ENCODE measurements around the gene STARD5.
A peak's percentile ranks its signal among the peaks of the same experiment; 100 is the strongest.
"Not testable (repeated sequence)": the region's sequence is repeated elsewhere in the genome, so short reads cannot be mapped to it uniquely, and the experiment has no call there.

Gene STARD5

DNA sequence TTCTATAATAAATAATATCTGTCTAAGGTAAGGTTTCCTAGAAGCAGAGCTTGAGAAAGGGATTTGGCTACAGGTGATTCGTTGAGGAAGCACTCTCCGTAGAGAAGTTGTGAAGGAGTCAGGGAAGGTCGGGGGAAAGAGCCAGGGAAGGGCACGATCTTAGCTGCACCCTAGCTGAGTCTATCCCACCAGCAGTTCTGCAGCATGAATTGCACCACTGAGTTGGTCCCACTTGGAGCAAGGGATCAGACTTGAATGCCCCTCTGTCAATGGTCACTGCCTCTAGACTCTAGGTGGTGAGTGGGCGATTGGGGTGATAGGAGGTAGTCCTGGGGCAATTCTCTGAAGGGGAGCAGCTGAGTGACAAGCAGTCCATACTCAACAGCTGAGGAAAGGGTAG lies 36.5 kb upstream of the STARD5 start:
- TF ChIP-seq ZFX (IDR thresholded peaks at IDR 0.05), result no peak
- H3K27ac ChIP-seq, result no peak overlapping the region

DNA sequence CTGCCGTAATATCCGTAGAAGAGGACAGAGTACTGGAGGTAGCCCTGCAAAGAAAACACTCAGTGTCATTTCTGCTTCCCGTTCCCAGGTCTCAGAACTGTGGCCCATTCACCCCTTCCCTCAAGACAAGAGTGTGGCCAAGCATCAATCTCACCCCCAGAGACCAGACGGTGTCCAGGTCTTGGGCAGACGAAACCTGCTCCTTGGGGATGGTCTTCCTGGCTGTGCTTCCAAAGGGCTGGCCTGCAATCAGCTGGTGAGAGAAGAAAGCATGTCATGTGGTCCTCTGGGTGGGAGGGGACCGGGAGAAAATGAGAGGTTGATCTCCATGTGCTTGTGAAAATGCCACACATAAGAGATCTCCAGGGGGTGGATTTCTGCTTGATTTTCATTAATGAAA lies 34.3 kb upstream of the STARD5 start:
- H3K27ac ChIP-seq, result no peak overlapping the region
- TF ChIP-seq ZFX (IDR thresholded peaks at IDR 0.05), result no peak
- TF ChIP-seq, protein P1, sequence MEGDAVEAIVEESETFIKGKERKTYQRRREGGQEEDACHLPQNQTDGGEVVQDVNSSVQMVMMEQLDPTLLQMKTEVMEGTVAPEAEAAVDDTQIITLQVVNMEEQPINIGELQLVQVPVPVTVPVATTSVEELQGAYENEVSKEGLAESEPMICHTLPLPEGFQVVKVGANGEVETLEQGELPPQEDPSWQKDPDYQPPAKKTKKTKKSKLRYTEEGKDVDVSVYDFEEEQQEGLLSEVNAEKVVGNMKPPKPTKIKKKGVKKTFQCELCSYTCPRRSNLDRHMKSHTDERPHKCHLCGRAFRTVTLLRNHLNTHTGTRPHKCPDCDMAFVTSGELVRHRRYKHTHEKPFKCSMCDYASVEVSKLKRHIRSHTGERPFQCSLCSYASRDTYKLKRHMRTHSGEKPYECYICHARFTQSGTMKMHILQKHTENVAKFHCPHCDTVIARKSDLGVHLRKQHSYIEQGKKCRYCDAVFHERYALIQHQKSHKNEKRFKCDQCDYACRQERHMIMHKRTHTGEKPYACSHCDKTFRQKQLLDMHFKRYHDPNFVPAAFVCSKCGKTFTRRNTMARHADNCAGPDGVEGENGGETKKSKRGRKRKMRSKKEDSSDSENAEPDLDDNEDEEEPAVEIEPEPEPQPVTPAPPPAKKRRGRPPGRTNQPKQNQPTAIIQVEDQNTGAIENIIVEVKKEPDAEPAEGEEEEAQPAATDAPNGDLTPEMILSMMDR (conservative IDR thresholded peaks at IDR 0.05), result no peak

DNA sequence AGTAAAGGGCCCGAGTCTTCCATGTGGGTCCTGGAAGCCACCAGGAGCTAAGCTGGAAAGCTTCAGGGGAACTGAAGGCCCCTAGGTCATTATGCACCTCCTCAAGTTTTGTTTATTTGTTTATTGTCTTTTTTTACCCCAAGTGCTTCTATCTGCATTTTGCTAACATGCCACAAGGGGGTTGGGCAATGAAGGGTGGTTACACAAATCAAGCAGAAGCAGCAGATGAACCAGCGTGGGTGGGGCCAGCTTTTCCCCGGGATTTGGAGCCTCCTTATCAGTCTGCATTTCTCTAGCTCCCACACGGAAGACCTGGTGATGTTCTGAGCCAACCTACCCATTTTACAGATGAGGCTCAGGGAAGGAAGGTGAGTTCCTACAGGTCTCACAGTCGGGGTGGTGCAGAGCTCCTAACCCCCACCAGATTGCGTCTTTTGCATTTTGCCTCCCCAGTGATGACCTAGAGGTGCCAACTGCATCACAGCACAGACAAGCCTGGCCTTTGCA lies 33.3 kb upstream of the STARD5 start:
- no peak overlapping the region for H3K27ac ChIP-seq
- TF ChIP-seq ZFX (IDR thresholded peaks at IDR 0.05), result no peak
- TF ChIP-seq, protein P1 (conservative IDR thresholded peaks at IDR 0.05), result peak; percentile 4; the same call in 1 of the 2 replicates

DNA sequence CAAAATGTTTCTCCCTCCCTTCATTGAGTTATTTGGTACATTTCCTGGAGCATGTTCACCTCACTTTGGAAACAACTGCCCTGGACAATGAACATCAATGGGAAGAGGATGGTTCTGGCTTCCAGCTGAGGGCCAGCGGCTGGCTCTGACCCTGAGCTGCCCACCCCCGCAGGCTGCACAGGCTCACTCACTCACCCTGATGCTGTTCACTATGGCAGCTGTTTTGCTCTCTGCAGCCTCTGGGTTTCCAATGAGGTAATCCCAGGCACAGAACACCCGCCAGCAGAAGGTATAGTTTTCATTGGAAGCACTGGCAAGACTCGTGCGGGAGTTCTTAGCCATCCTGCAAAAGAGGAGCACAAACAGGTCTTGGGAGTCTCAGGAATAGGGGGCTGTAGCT lies 32.3 kb upstream of the STARD5 start:
- no peak overlapping the region for H3K27ac ChIP-seq
- no peak for TF ChIP-seq ZFX (IDR thresholded peaks at IDR 0.05)
- TF ChIP-seq, protein P1 (conservative IDR thresholded peaks at IDR 0.05), result no peak

DNA sequence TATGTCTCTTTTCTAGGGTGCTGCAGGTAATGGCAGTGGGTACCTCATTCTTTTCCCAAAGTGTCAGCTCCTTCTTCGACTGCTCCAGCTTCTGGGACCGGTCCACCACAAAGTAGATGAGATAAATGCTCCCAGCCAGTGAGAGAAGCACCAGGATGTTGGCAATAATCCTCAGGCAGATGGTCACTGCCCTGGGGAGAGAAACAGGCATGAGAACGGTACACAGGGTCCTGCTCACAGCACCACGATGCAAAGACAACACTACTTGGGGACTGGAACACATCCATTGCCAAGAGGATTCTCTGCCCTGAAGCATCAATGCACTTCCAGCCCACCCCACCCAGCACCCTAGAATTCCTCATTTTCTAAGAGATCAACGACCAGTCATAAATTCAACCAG lies 27.7 kb upstream of the STARD5 start:
- TF ChIP-seq ZFX (IDR thresholded peaks at IDR 0.05), result no peak
- TF ChIP-seq, protein P1 (conservative IDR thresholded peaks at IDR 0.05), result no peak
- H3K27ac ChIP-seq, result no peak overlapping the region

DNA sequence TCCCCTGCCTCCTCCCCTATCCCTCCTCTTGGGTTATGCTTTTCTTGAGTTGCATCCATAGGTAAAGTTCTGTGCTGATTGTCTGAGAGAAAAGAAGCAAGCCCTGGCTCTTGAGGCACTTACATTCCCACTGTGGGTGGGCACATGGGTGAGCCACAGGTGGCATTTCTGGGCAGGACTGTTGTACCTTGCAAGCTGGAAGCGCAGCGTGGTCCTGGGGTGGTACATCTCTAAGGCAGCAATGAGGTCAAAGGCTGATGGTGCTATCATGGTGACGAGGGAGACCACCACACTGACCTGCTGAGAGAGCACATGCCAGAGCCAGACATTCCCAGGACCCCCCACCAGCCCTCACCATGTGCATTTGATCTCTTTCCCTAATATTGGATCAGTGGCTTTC lies 25.3 kb upstream of the STARD5 start:
- TF ChIP-seq, protein P1 (conservative IDR thresholded peaks at IDR 0.05), result no peak
- TF ChIP-seq ZFX (IDR thresholded peaks at IDR 0.05), result no peak
- no peak overlapping the region for H3K27ac ChIP-seq

DNA sequence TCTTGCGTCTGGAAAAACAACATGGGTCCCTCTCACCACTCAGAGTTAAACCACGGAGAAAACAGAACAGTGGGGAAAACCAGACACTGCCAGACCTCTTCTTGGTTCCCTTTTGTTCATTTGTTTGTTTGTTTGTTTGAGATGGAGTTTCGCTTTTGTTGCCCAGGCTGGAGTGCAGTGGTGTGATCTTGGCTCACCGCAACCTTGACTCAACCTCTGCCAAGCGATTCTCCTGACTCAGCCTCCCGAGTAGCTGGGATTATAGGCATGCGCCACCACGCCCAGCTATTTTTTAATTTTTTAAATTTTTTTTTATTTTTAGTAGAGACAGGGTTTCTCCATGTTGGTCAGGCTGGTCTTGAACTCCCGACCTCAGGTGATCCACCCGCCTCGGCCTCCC lies 24.8 kb upstream of the STARD5 start:
- not testable (repeated sequence) for H3K27ac ChIP-seq

DNA sequence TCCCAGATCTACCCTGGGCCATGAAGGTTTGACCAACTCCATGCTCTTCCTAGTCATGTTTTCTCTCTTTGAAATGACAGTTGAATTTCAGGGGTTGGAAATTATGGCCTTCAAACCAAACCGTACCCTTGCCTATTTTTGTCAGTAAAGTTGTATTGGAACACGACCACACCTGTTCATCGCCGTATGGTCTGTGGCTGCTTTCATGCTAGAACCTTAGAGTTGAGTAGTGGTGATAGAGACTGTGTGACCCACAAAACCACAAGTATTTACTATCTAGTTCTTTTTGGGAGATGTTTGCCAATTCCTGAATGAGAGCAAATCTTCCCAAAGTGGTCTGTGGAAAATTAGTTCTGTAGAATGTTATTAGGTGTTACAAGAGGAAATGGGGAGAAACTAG lies 24.0 kb upstream of the STARD5 start:
- TF ChIP-seq, protein P1 (conservative IDR thresholded peaks at IDR 0.05), result no peak
- TF ChIP-seq ZFX (IDR thresholded peaks at IDR 0.05), result no peak
- H3K27ac ChIP-seq, result no peak overlapping the region

Measured in C4-2B (cell line).